Measurements from ENCODE around the gene PARD3.
"Not testable (repeated sequence)": the region's sequence is repeated elsewhere in the genome, so short reads cannot be mapped to it uniquely, and the experiment has no call there.

PARD3 gene

DNA sequence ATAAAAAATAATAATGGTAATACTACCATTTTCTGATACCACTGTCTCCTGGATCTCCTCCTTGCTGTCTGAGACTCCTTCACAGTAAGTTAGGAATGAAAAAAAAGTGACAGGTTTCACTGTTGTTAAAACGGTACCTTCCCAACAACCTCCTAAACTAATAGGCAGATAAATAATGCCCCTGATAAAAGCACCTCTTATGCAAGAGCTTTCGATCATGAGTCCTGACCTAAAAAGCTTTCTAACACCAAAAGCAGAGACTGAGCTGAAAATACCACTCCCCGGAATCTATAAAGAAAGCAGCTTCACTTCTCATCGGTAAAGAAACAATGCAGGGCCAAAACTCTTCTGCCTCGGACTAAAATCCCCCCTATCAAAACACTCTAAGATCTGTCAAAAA lies 14.5 kb downstream of the PARD3 start:
- DNase-seq (ENCODE audit: low read depth in 1 of 2, low spot score in 1 of 2), result no peak

DNA sequence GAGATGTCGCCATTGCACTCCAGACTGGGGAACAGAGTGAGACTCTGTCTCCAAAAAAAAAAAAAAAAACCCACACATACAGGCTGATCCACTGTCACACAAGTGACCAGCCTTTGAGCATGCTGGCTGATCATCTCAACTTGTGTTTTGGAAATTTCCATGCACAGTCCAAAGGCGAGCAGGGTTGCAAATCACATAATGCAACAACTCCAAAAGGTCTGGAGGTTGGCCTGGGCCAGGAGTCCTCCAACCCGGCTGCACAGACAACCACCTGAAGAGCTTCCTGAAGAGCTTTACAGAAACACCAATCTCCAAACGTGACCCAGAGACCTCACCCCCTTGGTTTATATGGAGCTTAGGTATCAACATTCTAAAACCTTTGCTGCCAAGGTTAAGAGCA lies 16.4 kb downstream of the PARD3 start:
- DNase-seq (ENCODE audit: low read depth in 1 of 2, low spot score in 1 of 2), result no peak

DNA sequence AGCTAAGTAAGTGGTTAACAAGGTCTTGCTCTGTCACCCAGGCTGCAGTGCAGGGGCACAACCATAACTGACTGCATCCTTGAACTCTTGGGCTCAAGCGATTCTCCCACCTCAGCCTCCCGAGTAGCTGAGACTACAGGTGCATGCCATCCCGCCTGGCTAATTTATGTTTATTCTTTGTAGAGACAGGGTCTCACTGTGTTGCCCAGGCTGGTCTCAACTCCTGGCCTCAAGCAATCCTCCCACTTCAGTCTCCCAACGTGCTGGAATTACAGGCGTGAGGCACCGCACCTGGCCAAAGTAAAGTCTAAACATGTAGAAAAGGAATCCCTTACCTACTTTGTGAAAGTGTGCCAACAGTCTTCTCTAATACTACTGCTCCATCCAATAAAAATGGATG lies 17.9 kb downstream of the PARD3 start:
- no peak for DNase-seq (ENCODE audit: low read depth in 1 of 2, low spot score in 1 of 2)

DNA sequence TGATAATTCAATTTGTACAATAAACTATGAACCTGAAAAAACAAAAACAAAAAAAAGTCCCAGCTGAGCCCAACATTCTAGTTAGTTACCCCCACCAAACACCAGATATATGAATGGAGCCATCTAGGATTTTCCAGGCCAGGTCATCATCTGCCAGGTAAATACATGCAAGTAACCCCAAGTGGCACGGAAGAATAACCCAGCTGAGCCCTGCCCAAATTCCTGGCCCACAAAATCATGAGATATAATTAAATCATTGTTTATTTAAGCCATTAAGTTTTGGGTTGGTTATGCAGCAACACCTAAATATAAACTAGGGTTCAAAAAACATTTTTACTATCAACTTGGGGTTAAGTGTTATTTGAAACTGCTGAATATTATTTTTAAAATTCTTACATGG lies 19.0 kb downstream of the PARD3 start:
- no peak for DNase-seq (ENCODE audit: low read depth in 1 of 2, low spot score in 1 of 2)

GRCh38 chr10:34795334-34795733 lies 19.8 kb downstream of the PARD3 start:
- DNase-seq (ENCODE audit: low read depth in 1 of 2, low spot score in 1 of 2), result no peak

- DNase-seq (ENCODE audit: low read depth in 1 of 2, low spot score in 1 of 2), result no peak
Measured at GRCh38 chr10:34794835-34795234, 20.3 kb downstream of the PARD3 start.

DNA sequence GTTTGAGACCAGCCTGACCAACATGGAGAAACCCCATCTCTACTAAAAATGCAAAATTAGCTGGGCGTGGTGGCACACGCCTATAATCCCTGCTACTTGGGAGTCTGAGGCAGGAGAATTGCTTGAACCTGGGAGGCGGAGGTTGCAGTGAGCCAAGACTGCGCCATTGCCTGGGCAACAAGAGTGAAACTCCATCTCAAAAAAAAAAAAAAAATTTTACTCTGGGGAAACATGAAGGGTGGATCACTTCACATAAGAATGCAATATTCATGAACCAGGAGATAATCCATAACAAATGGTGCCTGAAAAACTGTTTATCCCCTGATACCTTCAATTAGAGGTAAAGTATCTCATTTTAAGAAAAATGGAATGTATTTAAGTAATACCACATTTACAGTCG lies 21.5 kb downstream of the PARD3 start:
- DNase-seq (ENCODE audit: low read depth in 1 of 2, low spot score in 1 of 2), result not testable (repeated sequence)

DNA sequence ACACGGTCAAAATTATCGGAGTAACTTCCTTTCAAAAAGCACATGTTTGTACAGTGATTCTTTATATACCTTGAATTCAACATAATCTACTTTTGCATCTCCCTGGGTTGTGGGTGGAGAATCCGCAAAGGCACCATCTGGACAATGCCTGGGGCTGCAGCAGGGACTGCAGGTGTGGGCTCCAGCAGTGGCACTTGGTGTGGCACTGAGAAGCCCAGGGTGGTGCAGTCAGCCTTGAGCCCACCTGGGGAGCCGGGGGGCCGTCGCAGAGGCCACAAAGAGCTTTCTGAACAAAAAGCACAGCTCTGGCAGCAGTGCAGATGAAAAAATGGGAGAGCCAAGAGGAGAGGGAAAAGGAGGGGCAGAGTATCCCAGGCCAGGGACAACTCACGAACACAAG lies 22.2 kb downstream of the PARD3 start:
- no peak for DNase-seq (ENCODE audit: low read depth in 1 of 2, low spot score in 1 of 2)

DNA sequence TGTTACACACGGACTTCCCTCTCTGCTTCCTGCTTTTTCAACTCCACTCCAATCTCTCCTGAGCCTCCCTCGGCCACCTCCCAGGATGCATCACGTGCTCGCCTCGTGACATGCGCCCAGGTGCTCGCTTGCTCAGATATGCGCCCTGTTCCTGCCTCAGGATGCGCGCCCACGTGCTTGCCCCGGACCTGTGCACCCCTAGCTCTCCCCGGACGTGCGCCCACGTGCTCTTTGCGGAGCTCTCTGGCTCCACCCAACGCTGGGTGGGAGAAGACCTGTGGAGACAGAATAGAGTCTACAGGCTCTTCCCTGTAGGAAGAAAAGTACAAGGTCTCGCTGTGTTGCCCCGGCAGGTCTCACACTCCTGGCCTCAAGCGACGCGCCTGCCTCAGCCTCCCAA lies 23.1 kb downstream of the PARD3 start:
- DNase-seq (ENCODE audit: low read depth in 1 of 2, low spot score in 1 of 2), result no peak

- DNase-seq (ENCODE audit: low read depth in 1 of 2, low spot score in 1 of 2), result no peak
Measured at GRCh38 chr10:34791228-34791627, 23.9 kb downstream of the PARD3 start.

DNA sequence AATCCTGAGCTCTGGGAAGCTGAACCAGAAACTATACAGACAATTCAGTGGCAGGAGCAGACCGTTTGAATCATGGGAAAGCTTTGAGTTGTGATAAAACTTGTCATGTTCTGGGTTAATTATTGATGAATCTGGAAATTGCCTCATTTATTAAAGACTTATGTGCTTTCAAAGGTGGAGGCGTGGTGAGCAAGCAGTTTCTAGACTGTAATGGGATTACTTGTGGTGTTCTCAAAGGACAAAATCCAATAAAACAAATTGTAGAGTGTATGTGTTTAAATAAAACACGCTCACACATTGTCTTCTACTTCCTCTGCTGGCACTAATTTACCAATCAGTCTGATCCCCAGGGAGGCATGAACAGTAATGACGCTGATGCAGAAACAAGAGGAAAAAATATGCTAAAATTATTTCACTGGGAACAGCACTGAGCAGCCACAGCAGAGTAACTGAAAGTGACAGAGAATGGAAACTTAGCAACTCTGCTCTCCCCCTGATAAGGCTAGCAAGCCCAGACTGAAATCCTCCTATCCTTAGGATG lies 25.1 kb downstream of the PARD3 start:
- no peak for DNase-seq (ENCODE audit: low read depth in 1 of 2, low spot score in 1 of 2)

- no peak for DNase-seq (ENCODE audit: low read depth in 1 of 2, low spot score in 1 of 2)
Measured at GRCh38 chr10:34786464-34786863, 28.6 kb downstream of the PARD3 start.

GRCh38 chr10:34781711-34782110 lies 33.4 kb downstream of the PARD3 start:
- DNase-seq (ENCODE audit: low read depth in 1 of 2, low spot score in 1 of 2), result no peak

- no peak for DNase-seq (ENCODE audit: low read depth in 1 of 2, low spot score in 1 of 2)
Measured at GRCh38 chr10:34780818-34781380, 34.2 kb downstream of the PARD3 start.

DNA sequence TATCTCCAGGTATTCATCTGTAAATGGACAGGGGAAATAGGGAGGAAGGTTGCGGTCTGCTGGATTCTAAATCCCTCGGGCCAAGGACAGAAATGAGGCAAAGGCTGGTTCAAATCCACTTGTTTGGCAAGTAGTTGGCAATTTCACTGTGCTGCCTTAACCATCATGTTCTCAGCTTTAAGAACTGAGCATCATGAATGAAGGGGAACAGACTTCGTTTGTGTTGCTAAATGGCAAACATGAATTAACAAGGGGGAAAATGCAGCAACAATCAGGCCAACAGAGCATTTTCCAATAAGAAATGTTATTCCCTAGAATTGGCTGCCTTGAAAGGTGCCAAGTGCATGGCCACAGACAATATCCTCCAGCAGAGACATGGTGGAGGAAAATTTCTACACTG lies 36.9 kb downstream of the PARD3 start:
- DNase-seq (ENCODE audit: low read depth in 1 of 2, low spot score in 1 of 2), result no peak

GRCh38 chr10:34776090-34776690 lies 38.9 kb downstream of the PARD3 start:
- no peak for DNase-seq (ENCODE audit: low read depth in 1 of 2, low spot score in 1 of 2)

DNA sequence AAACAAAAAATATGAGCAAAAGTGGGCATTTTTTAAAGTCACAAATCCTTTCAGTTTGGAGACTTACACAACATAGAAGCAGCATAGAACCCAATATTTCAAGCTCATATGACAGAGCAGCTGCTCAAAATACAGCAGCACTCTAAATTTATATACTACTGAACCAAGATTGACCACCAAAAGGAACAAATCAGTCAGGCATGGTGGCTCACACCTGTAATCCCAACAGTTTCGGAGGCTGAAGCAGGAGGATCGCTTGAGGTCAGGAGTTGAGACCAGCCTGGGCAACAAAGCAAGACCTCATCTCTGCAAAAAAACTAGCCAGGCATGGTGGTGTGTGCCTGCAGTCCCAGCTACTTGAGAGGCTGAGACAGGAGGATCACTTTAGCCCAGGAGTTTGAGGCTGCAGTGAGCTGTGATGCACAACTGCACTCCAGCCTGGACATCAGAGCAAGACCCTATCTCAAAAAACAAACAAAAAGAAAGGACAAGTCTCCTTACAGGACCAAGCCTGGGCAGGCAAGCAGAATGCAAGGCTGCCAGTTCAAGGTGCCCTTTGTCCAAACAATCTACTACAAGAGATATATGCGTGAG lies 40.0 kb downstream of the PARD3 start:
- DNase-seq (ENCODE audit: low read depth in 1 of 2, low spot score in 1 of 2), result no peak

- no peak for DNase-seq (ENCODE audit: low read depth in 1 of 2, low spot score in 1 of 2)
Measured at GRCh38 chr10:34773636-34774630, 41.2 kb downstream of the PARD3 start.

- no peak for DNase-seq (ENCODE audit: low read depth in 1 of 2, low spot score in 1 of 2)
Measured at GRCh38 chr10:34771525-34771924, 43.6 kb downstream of the PARD3 start.

- no peak for DNase-seq (ENCODE audit: low read depth in 1 of 2, low spot score in 1 of 2)
Measured at GRCh38 chr10:34771106-34771505, 44.0 kb downstream of the PARD3 start.

DNA sequence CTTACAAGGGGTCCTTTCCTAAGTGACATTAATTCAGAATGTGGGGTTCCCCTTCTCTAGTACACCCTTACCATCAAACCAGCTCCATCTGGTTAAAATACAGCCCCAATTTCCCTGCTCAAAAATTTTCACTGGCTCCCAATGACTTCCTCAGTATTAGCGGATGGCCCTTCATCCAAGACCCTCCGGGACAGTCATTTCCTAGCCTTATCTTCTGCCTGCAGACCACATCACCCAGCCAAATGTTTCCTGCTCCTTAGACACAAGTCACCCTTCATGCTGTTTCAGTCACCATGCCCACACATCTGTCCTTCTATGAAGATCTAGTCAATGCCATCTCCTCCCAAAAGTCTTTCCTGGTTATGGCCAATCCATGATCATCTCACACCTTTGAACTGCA lies 45.2 kb downstream of the PARD3 start:
- DNase-seq (ENCODE audit: low read depth in 1 of 2, low spot score in 1 of 2), result no peak

DNA sequence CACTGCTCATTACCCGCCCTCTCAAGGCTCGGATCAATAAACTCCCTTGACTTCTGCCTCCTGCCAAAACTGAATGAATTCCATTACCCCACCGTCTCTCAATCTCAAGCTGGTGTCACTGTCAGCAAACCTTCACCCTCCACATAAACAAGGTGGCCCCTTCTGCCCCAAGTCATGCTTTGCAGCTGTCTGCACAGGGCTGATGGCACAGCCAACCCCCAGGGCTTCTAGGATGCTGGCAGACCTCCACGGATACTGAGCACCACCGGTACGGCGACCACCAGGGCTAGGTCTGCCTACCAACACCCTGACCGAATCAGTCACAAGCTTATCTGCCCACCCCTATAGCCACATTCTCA lies 46.1 kb downstream of the PARD3 start:
- no peak for DNase-seq (ENCODE audit: low read depth in 1 of 2, low spot score in 1 of 2)
